ENCODE results near the gene ERBIN. TPM values are rescaled to one million over a fixed set of nuclear protein-coding genes. Genes with fewer than 3 reads are reported as not detected.
"Not testable (repeated sequence)": the region's sequence is repeated elsewhere in the genome, so short reads cannot be mapped to it uniquely, and the experiment has no call there.

The ERBIN gene
- total RNA-seq, 2 donors from 2014 or later = 17.8 to 52.7 TPM

GRCh38 chr5:66021585-66021984, 95.2 kb downstream of the ERBIN start:
- no peak for DNase-seq
- no peaks in the 10 kb centered on the region for H3K4me1 ChIP-seq
- intact Hi-C loops (cut with DNase I) = no loop called here
- ATAC-seq = no peak
- TF ChIP-seq, protein P1, sequence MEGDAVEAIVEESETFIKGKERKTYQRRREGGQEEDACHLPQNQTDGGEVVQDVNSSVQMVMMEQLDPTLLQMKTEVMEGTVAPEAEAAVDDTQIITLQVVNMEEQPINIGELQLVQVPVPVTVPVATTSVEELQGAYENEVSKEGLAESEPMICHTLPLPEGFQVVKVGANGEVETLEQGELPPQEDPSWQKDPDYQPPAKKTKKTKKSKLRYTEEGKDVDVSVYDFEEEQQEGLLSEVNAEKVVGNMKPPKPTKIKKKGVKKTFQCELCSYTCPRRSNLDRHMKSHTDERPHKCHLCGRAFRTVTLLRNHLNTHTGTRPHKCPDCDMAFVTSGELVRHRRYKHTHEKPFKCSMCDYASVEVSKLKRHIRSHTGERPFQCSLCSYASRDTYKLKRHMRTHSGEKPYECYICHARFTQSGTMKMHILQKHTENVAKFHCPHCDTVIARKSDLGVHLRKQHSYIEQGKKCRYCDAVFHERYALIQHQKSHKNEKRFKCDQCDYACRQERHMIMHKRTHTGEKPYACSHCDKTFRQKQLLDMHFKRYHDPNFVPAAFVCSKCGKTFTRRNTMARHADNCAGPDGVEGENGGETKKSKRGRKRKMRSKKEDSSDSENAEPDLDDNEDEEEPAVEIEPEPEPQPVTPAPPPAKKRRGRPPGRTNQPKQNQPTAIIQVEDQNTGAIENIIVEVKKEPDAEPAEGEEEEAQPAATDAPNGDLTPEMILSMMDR (IDR thresholded peaks at IDR 0.05) = no peak
- no peak for TF ChIP-seq POLR2A (IDR thresholded peaks at IDR 0.05)
- no peak overlapping the region for H3K4me3 ChIP-seq
- no peaks in the 10 kb centered on the region for H3K36me3 ChIP-seq (replicated peaks in 1 of 2; ENCODE audit: insufficient read depth in 1 of 2, low read depth in 2 of 2)
- WGBS, 2 donors = 78 to 92% methylated on average over 1 of the region's 1 CpG
- no peaks in the 10 kb centered on the region for H3K9me3 ChIP-seq
- H3K27me3 ChIP-seq = no peaks in the 10 kb centered on the region
- no peak overlapping the region for H3K27ac ChIP-seq

- Histone ChIP-seq H3K27me3 (no peaks in the 10 kb centered on the region), H3K9me3 (no peaks in the 10 kb centered on the region), H3K4me1 (no peaks in the 10 kb centered on the region), H3K4me3 (no peak overlapping the region), H3K36me3 (replicated peaks in 1 of 2; ENCODE audit: insufficient read depth in 1 of 2, low read depth in 2 of 2) (peaks cover 0 to 8% of the 10 kb centered on the region in 2 donors), H3K27ac (no peak overlapping the region)
- DNase-seq (no peak), ATAC-seq (no peak)
- intact Hi-C loops (cut with DNase I) = no loop called here
- 87 to 97% methylated on average over 1 of the region's 1 CpG for WGBS, 2 donors
- TF ChIP-seq, protein P1 (IDR thresholded peaks at IDR 0.05) = no peak
- TF ChIP-seq POLR2A (IDR thresholded peaks at IDR 0.05) = no peak
Measured at GRCh38 chr5:66039296-66039695, 112.9 kb downstream of the ERBIN start.

GRCh38 chr5:66039701-66040100, 113.3 kb downstream of the ERBIN start:
- H3K9me3 ChIP-seq = no peaks in the 10 kb centered on the region
- H3K4me3 ChIP-seq = no peak overlapping the region
- 83 to 95% methylated on average over 1 of the region's 1 CpG for WGBS, 2 donors
- no peak overlapping the region for H3K27ac ChIP-seq
- intact Hi-C loops (cut with DNase I) = no loop called here
- no peaks in the 10 kb centered on the region for H3K4me1 ChIP-seq
- ATAC-seq (no peak), DNase-seq (no peak)
- H3K27me3 ChIP-seq = no peaks in the 10 kb centered on the region
- TF ChIP-seq, protein P1 (IDR thresholded peaks at IDR 0.05) = no peak
- TF ChIP-seq POLR2A (IDR thresholded peaks at IDR 0.05) = no peak
- peaks cover 0 to 9% of the 10 kb centered on the region in 2 donors for H3K36me3 ChIP-seq (replicated peaks in 1 of 2; ENCODE audit: insufficient read depth in 1 of 2, low read depth in 2 of 2)

GRCh38 chr5:66041627-66042026, 115.3 kb downstream of the ERBIN start:
- WGBS, 2 donors = 56 to 61% methylated on average over 1 of the region's 1 CpG
- no peak for ATAC-seq

GRCh38 chr5:66057239-66057638, 130.9 kb downstream of the ERBIN start:
- Histone ChIP-seq H3K36me3 (replicated peaks in 1 of 2; ENCODE audit: insufficient read depth in 1 of 2, low read depth in 2 of 2) (peaks cover 4 to 5% of the 10 kb centered on the region in 2 donors), H3K4me3 (no peak overlapping the region), H3K27me3 (no peaks in the 10 kb centered on the region), H3K9me3 (no peaks in the 10 kb centered on the region), H3K27ac (no peak overlapping the region), H3K4me1 (no peaks in the 10 kb centered on the region)
- TF ChIP-seq POLR2A (IDR thresholded peaks at IDR 0.05) = no peak
- TF ChIP-seq, protein P1 (IDR thresholded peaks at IDR 0.05) = no peak
- no peak for ATAC-seq
- WGBS, 2 donors = 91 to 100% methylated on average over 1 of the region's 1 CpG
- no peak for DNase-seq
- intact Hi-C loops (cut with DNase I) = no loop called here

More at GRCh38 chr5:66041627-66042026, 115.3 kb downstream of the ERBIN start:
- Histone ChIP-seq H3K9me3 (no peaks in the 10 kb centered on the region), H3K36me3 (replicated peaks in 1 of 2; ENCODE audit: insufficient read depth in 1 of 2, low read depth in 2 of 2) (peaks cover 0 to 11% of the 10 kb centered on the region in 2 donors), H3K27me3 (no peaks in the 10 kb centered on the region), H3K27ac (no peak overlapping the region), H3K4me1 (no peaks in the 10 kb centered on the region), H3K4me3 (no peak overlapping the region)
- DNase-seq = no peak
- TF ChIP-seq, protein P1 (IDR thresholded peaks at IDR 0.05) = no peak
- no peak for TF ChIP-seq POLR2A (IDR thresholded peaks at IDR 0.05)
- intact Hi-C loops (cut with DNase I) = no loop called here

GRCh38 chr5:66061320-66061719, 134.9 kb downstream of the ERBIN start:
- H3K4me3 ChIP-seq; H3K4me1 ChIP-seq; ATAC-seq; H3K9me3 ChIP-seq; H3K27ac ChIP-seq; H3K27me3 ChIP-seq; H3K36me3 ChIP-seq (replicated peaks in 1 of 2; ENCODE audit: insufficient read depth in 1 of 2, low read depth in 2 of 2); DNase-seq; intact Hi-C loops (cut with DNase I): not testable (repeated sequence)
- 100% methylated on average over 2 of the region's 3 CpGs for WGBS, 2 donors

- H3K4me1 ChIP-seq; ATAC-seq; H3K4me3 ChIP-seq; H3K36me3 ChIP-seq (replicated peaks in 1 of 2; ENCODE audit: insufficient read depth in 1 of 2, low read depth in 2 of 2); H3K27ac ChIP-seq; DNase-seq; H3K27me3 ChIP-seq; H3K9me3 ChIP-seq; intact Hi-C loops (cut with DNase I): not testable (repeated sequence)
- WGBS, 2 donors = 95 to 98% methylated on average over 11 to 13 of the region's 13 CpGs
Measured at GRCh38 chr5:66063061-66063460, 136.7 kb downstream of the ERBIN start.
